Measurements from ENCODE around the gene HOXA2.

GRCh38 chr7:27125986-27126394 is 23.5 kb upstream of the HOXA2 start:
- TF ChIP-seq EZH2 (IDR thresholded peaks at IDR 0.05; ENCODE audit: low read length) (no peak), CTCF (optimal IDR thresholded peaks at IDR 0.05 in 1 of 3, IDR thresholded peaks at IDR 0.05 in 1 of 3, conservative IDR thresholded peaks at IDR 0.05 in 1 of 3; ENCODE audit: extremely low read depth in 1 of 3, insufficient read depth in 2 of 3, low read length in 3 of 3) (no peak)

Measured in keratinocyte (primary cell).